Measurements from ENCODE around the gene UBE3D.

The UBE3D gene

GRCh38 chr6:82874867-82875266 is 190.8 kb downstream of the UBE3D start:
- H2AK5ac ChIP-seq (ENCODE audit: low read length, severe bottlenecking), result peak overlapping the region; percentile 54
- H3K9ac ChIP-seq (ENCODE audit: low read length), result no peak overlapping the region
- no peak overlapping the region for H2BK120ac ChIP-seq (ENCODE audit: low read depth, low read length)
- no peak overlapping the region for H2BK5ac ChIP-seq (ENCODE audit: low read depth, low read length, poor library complexity, severe bottlenecking)
- H2BK12ac ChIP-seq (ENCODE audit: low read length in 2 of 2), result no peak overlapping the region
- no peaks in the 10 kb centered on the region for H3K79me1 ChIP-seq (replicated peaks; ENCODE audit: low read length, poor library complexity, severe bottlenecking)
- no peak overlapping the region for H4K8ac ChIP-seq (ENCODE audit: low read length)
- H3K18ac ChIP-seq (ENCODE audit: low read depth in 1 of 2, low read length in 2 of 2), result no peak overlapping the region
- H3K27me3 ChIP-seq (ENCODE audit: control insufficient read depth in 1 of 2, insufficient read depth in 1 of 2, low read length in 2 of 2), result no peaks in the 10 kb centered on the region
- H2AFZ ChIP-seq (ENCODE audit: low read depth, low read length), result no peak overlapping the region
- no peak overlapping the region for H2BK15ac ChIP-seq (ENCODE audit: low read depth, poor library complexity, severe bottlenecking)
- no peaks in the 10 kb centered on the region for H3K9me3 ChIP-seq (ENCODE audit: control insufficient read depth, low read length)
- H4K91ac ChIP-seq (ENCODE audit: low read length), result no peak overlapping the region
- 96% methylated on average over 3 of the region's 3 CpGs for WGBS
- H3K14ac ChIP-seq (ENCODE audit: low read length in 2 of 2), result no peak overlapping the region
- no peak overlapping the region for H3K4me3 ChIP-seq (ENCODE audit: insufficient read depth in 1 of 2, low read depth in 1 of 2, low read length in 2 of 2)
- no peak overlapping the region for H3K4me2 ChIP-seq (ENCODE audit: low read length, poor library complexity, severe bottlenecking)
- no peak for DNase-seq
- no peak overlapping the region for H3K27ac ChIP-seq (ENCODE audit: low read length, poor library complexity, severe bottlenecking)
- no peak overlapping the region for H3K23ac ChIP-seq (ENCODE audit: low read length in 2 of 2)
- H3K4me1 ChIP-seq (ENCODE audit: control insufficient read depth, insufficient read depth, low read depth, low read length), result peaks cover 14% of the 10 kb centered on the region
- no peak overlapping the region for H3K4ac ChIP-seq (ENCODE audit: low read depth in 1 of 2, low read length in 2 of 2)
- no peaks in the 10 kb centered on the region for H3K36me3 ChIP-seq (ENCODE audit: control insufficient read depth in 1 of 2, insufficient read depth in 2 of 2, low read depth in 1 of 2, low read length in 2 of 2)

DNA sequence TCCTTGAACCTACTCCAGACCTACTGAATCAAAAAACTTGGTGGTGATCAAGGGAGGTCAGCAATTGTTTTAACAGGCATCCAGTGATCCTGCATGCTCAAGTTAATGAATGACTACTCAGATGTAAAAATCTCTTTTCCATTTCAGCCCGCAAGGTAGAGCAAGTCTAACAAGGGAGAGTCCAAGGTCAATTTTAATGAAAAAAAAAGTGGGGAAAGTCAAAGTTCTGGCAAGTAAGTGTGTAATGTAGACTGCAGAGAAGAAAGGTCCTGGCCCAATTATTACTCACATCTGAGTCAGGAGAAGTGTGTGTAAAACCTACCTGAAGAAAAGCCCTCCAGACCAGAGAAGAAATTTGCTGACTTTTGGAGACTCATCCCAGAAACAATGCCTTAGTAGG is 193.5 kb downstream of the UBE3D start:
- Histone ChIP-seq H3K4ac (ENCODE audit: low read depth in 1 of 2, low read length in 2 of 2) (no peak overlapping the region), H3K23ac (ENCODE audit: low read length in 2 of 2) (no peak overlapping the region), H2BK5ac (ENCODE audit: low read depth, low read length, poor library complexity, severe bottlenecking) (no peak overlapping the region), H3K14ac (ENCODE audit: low read length in 2 of 2) (no peak overlapping the region), H3K27me3 (ENCODE audit: control insufficient read depth in 1 of 2, insufficient read depth in 1 of 2, low read length in 2 of 2) (no peaks in the 10 kb centered on the region), H4K8ac (ENCODE audit: low read length) (no peak overlapping the region), H3K4me3 (ENCODE audit: insufficient read depth in 1 of 2, low read depth in 1 of 2, low read length in 2 of 2) (no peak overlapping the region), H2BK15ac (ENCODE audit: low read depth, poor library complexity, severe bottlenecking) (no peak overlapping the region), H3K27ac (ENCODE audit: low read length, poor library complexity, severe bottlenecking) (no peak overlapping the region), H3K9ac (ENCODE audit: low read length) (no peak overlapping the region), H3K36me3 (ENCODE audit: control insufficient read depth in 1 of 2, insufficient read depth in 2 of 2, low read depth in 1 of 2, low read length in 2 of 2) (no peaks in the 10 kb centered on the region), H2AK5ac (ENCODE audit: low read length, severe bottlenecking) (peak overlapping the region; percentile 49), H2BK12ac (ENCODE audit: low read length in 2 of 2) (no peak overlapping the region), H3K4me2 (ENCODE audit: low read length, poor library complexity, severe bottlenecking) (no peak overlapping the region), H3K79me1 (replicated peaks; ENCODE audit: low read length, poor library complexity, severe bottlenecking) (no peaks in the 10 kb centered on the region), H4K91ac (ENCODE audit: low read length) (no peak overlapping the region), H2BK120ac (ENCODE audit: low read depth, low read length) (no peak overlapping the region), H3K4me1 (ENCODE audit: control insufficient read depth, insufficient read depth, low read depth, low read length) (peaks cover 4% of the 10 kb centered on the region), H3K18ac (ENCODE audit: low read depth in 1 of 2, low read length in 2 of 2) (no peak overlapping the region), H3K9me3 (ENCODE audit: control insufficient read depth, low read length) (no peaks in the 10 kb centered on the region), H2AFZ (ENCODE audit: low read depth, low read length) (no peak overlapping the region)
- WGBS, result 100% methylated on average over 1 of the region's 1 CpG
- no peak for DNase-seq

GRCh38 chr6:82870582-82871172 is 195.0 kb downstream of the UBE3D start:
- Histone ChIP-seq H3K4me2 (ENCODE audit: low read length, poor library complexity, severe bottlenecking) (no peak overlapping the region), H3K4me1 (ENCODE audit: control insufficient read depth, insufficient read depth, low read depth, low read length) (peaks cover 6% of the 10 kb centered on the region), H3K9me3 (ENCODE audit: control insufficient read depth, low read length) (no peaks in the 10 kb centered on the region), H2AFZ (ENCODE audit: low read depth, low read length) (no peak overlapping the region), H3K18ac (ENCODE audit: low read depth in 1 of 2, low read length in 2 of 2) (no peak overlapping the region), H4K91ac (ENCODE audit: low read length) (no peak overlapping the region), H3K27ac (ENCODE audit: low read length, poor library complexity, severe bottlenecking) (no peak overlapping the region), H3K4me3 (ENCODE audit: insufficient read depth in 1 of 2, low read depth in 1 of 2, low read length in 2 of 2) (no peak overlapping the region), H3K79me1 (replicated peaks; ENCODE audit: low read length, poor library complexity, severe bottlenecking) (no peaks in the 10 kb centered on the region), H2AK5ac (ENCODE audit: low read length, severe bottlenecking) (no peak overlapping the region), H3K14ac (ENCODE audit: low read length in 2 of 2) (no peak overlapping the region), H3K36me3 (ENCODE audit: control insufficient read depth in 1 of 2, insufficient read depth in 2 of 2, low read depth in 1 of 2, low read length in 2 of 2) (no peaks in the 10 kb centered on the region), H2BK5ac (ENCODE audit: low read depth, low read length, poor library complexity, severe bottlenecking) (no peak overlapping the region), H4K8ac (ENCODE audit: low read length) (no peak overlapping the region), H2BK12ac (ENCODE audit: low read length in 2 of 2) (no peak overlapping the region), H3K9ac (ENCODE audit: low read length) (no peak overlapping the region), H3K23ac (ENCODE audit: low read length in 2 of 2) (no peak overlapping the region), H3K27me3 (ENCODE audit: control insufficient read depth in 1 of 2, insufficient read depth in 1 of 2, low read length in 2 of 2) (no peaks in the 10 kb centered on the region), H3K4ac (ENCODE audit: low read depth in 1 of 2, low read length in 2 of 2) (no peak overlapping the region), H2BK15ac (ENCODE audit: low read depth, poor library complexity, severe bottlenecking) (no peak overlapping the region), H2BK120ac (ENCODE audit: low read depth, low read length) (no peak overlapping the region)
- no peak for DNase-seq
- 93% methylated on average over 1 of the region's 2 CpGs for WGBS

GRCh38 chr6:82869493-82869892 is 196.1 kb downstream of the UBE3D start:
- Histone ChIP-seq H3K4me3 (ENCODE audit: insufficient read depth in 1 of 2, low read depth in 1 of 2, low read length in 2 of 2) (no peak overlapping the region), H3K14ac (ENCODE audit: low read length in 2 of 2) (no peak overlapping the region), H3K4me2 (ENCODE audit: low read length, poor library complexity, severe bottlenecking) (no peak overlapping the region), H3K27ac (ENCODE audit: low read length, poor library complexity, severe bottlenecking) (no peak overlapping the region), H2BK120ac (ENCODE audit: low read depth, low read length) (no peak overlapping the region), H3K23ac (ENCODE audit: low read length in 2 of 2) (no peak overlapping the region), H2BK5ac (ENCODE audit: low read depth, low read length, poor library complexity, severe bottlenecking) (no peak overlapping the region), H4K91ac (ENCODE audit: low read length) (no peak overlapping the region), H3K9me3 (ENCODE audit: control insufficient read depth, low read length) (no peaks in the 10 kb centered on the region), H4K8ac (ENCODE audit: low read length) (no peak overlapping the region), H3K18ac (ENCODE audit: low read depth in 1 of 2, low read length in 2 of 2) (no peak overlapping the region), H2AK5ac (ENCODE audit: low read length, severe bottlenecking) (no peak overlapping the region), H3K4ac (ENCODE audit: low read depth in 1 of 2, low read length in 2 of 2) (no peak overlapping the region), H3K79me1 (replicated peaks; ENCODE audit: low read length, poor library complexity, severe bottlenecking) (no peaks in the 10 kb centered on the region), H2BK15ac (ENCODE audit: low read depth, poor library complexity, severe bottlenecking) (no peak overlapping the region), H3K4me1 (ENCODE audit: control insufficient read depth, insufficient read depth, low read depth, low read length) (peaks cover 4% of the 10 kb centered on the region), H3K27me3 (ENCODE audit: control insufficient read depth in 1 of 2, insufficient read depth in 1 of 2, low read length in 2 of 2) (no peaks in the 10 kb centered on the region), H3K36me3 (ENCODE audit: control insufficient read depth in 1 of 2, insufficient read depth in 2 of 2, low read depth in 1 of 2, low read length in 2 of 2) (no peaks in the 10 kb centered on the region), H2BK12ac (ENCODE audit: low read length in 2 of 2) (no peak overlapping the region), H2AFZ (ENCODE audit: low read depth, low read length) (no peak overlapping the region), H3K9ac (ENCODE audit: low read length) (no peak overlapping the region)
- no peak for DNase-seq

Measured in mesenchymal stem cell (in vitro differentiated cells and primary cell).